ENCODE data around the gene NRGN. TPM values are rescaled to one million over a fixed set of nuclear protein-coding genes. Genes with fewer than 3 reads are reported as not detected.
"Not testable (repeated sequence)": the region's sequence is repeated elsewhere in the genome, so short reads cannot be mapped to it uniquely, and the experiment has no call there.

Gene NRGN
- total RNA-seq, 2 experiments from 2014 or later = 6.8 to 16.9 TPM

GRCh38 chr11:124770959-124771358 lies 31.2 kb downstream of the NRGN start:
- H3K4me2 ChIP-seq (ENCODE audit: low read length); H3K4me3 ChIP-seq (ENCODE audit: low read depth, low read length, poor library complexity, severe bottlenecking); H3K79me2 ChIP-seq (ENCODE audit: insufficient read depth, low read depth, low read length); BruUV-seq (replicated peaks); DNase-seq (ENCODE audit: low spot score); intact Hi-C loops (cut with micrococcal nuclease; ENCODE audit: unreplicated experiment); H4K20me1 ChIP-seq (ENCODE audit: insufficient read depth, low read length); H3K27ac ChIP-seq (ENCODE audit: low read depth, low read length, poor library complexity, severe bottlenecking); H3K9me3 ChIP-seq (ENCODE audit: low read length); CTCF ChIA-PET (ENCODE audit: unreplicated experiment); H2AFZ ChIP-seq (ENCODE audit: low read length); H3K9me2 ChIP-seq (ENCODE audit: insufficient read depth, low read length); H3K4me1 ChIP-seq (ENCODE audit: insufficient read depth, low read length, poor library complexity, severe bottlenecking): not testable (repeated sequence)
- POLR2A ChIA-PET = interaction anchor here (0.6 to 0.9 kb wide), 2 partner anchors 147 to 183 kb away, joined by 3 to 4 read pairs; no protein-coding TSS in a partner anchor
- peaks cover 35% of the 10 kb centered on the region; the same call in 1 of the 2 replicates for H3K36me3 ChIP-seq (ENCODE audit: insufficient read depth, low read length)

- DNase-seq (ENCODE audit: low spot score) = no peak
- POLR2A ChIA-PET = interaction anchor here (1.2 kb wide), 1 partner anchor 9 kb away, joined by 3 read pairs; no protein-coding TSS in a partner anchor
- H2AFZ ChIP-seq (ENCODE audit: low read length) = no peak overlapping the region
- no peak overlapping the region for H3K27ac ChIP-seq (ENCODE audit: low read depth, low read length, poor library complexity, severe bottlenecking)
- no peak overlapping the region for H3K4me2 ChIP-seq (ENCODE audit: low read length)
- no peak overlapping the region for H3K4me3 ChIP-seq (ENCODE audit: low read depth, low read length, poor library complexity, severe bottlenecking)
- intact Hi-C loops (cut with micrococcal nuclease; ENCODE audit: unreplicated experiment) = no loop called here
- no TSS peak for BruUV-seq (replicated peaks)
- TF ChIP-seq EZH2phosphoT487 (IDR thresholded peaks at IDR 0.05; ENCODE audit: borderline replicate concordance, low read depth, low read length) = no peak
- TF ChIP-seq CTCF (conservative IDR thresholded peaks at IDR 0.05; ENCODE audit: low read length) = no peak
- H3K4me1 ChIP-seq (ENCODE audit: insufficient read depth, low read length, poor library complexity, severe bottlenecking) = peaks cover 7% of the 10 kb centered on the region
- H3K79me2 ChIP-seq (ENCODE audit: insufficient read depth, low read depth, low read length) = no peaks in the 10 kb centered on the region
- CTCF ChIA-PET (ENCODE audit: unreplicated experiment) = no interaction called here
- H4K20me1 ChIP-seq (ENCODE audit: insufficient read depth, low read length) = no peaks in the 10 kb centered on the region
- no peaks in the 10 kb centered on the region for H3K9me3 ChIP-seq (ENCODE audit: low read length)
- peaks cover 4% of the 10 kb centered on the region for H3K36me3 ChIP-seq (ENCODE audit: insufficient read depth, low read length)
- no peaks in the 10 kb centered on the region for H3K9me2 ChIP-seq (ENCODE audit: insufficient read depth, low read length)
Observed at GRCh38 chr11:124776865-124777645, 37.3 kb downstream of the NRGN start.

GRCh38 chr11:124778281-124778680 lies 38.5 kb downstream of the NRGN start:
- peaks cover 7% of the 10 kb centered on the region for H3K4me1 ChIP-seq (ENCODE audit: insufficient read depth, low read length, poor library complexity, severe bottlenecking)
- ChIA-PET POLR2A (interaction anchor here (1.2 kb wide), 1 partner anchor 10 kb away, joined by 3 read pairs; no protein-coding TSS in a partner anchor), CTCF (ENCODE audit: unreplicated experiment) (no interaction called here)
- H4K20me1 ChIP-seq (ENCODE audit: insufficient read depth, low read length) = no peaks in the 10 kb centered on the region
- H3K4me2 ChIP-seq (ENCODE audit: low read length) = no peak overlapping the region
- H3K36me3 ChIP-seq (ENCODE audit: insufficient read depth, low read length) = peaks cover 4% of the 10 kb centered on the region
- H3K79me2 ChIP-seq (ENCODE audit: insufficient read depth, low read depth, low read length) = no peaks in the 10 kb centered on the region
- BruUV-seq (replicated peaks) = no TSS peak
- TF ChIP-seq CTCF (conservative IDR thresholded peaks at IDR 0.05; ENCODE audit: low read length) = peak; percentile 42
- TF ChIP-seq EZH2phosphoT487 (IDR thresholded peaks at IDR 0.05; ENCODE audit: borderline replicate concordance, low read depth, low read length) = no peak
- H2AFZ ChIP-seq (ENCODE audit: low read length) = no peak overlapping the region
- no peak overlapping the region for H3K27ac ChIP-seq (ENCODE audit: low read depth, low read length, poor library complexity, severe bottlenecking)
- DNase-seq (ENCODE audit: low spot score) = no peak
- no peak overlapping the region for H3K4me3 ChIP-seq (ENCODE audit: low read depth, low read length, poor library complexity, severe bottlenecking)
- H3K9me3 ChIP-seq (ENCODE audit: low read length) = no peaks in the 10 kb centered on the region
- intact Hi-C loops (cut with micrococcal nuclease; ENCODE audit: unreplicated experiment) = no loop called here
- H3K9me2 ChIP-seq (ENCODE audit: insufficient read depth, low read length) = no peaks in the 10 kb centered on the region

Data from OCI-LY7 (cell line).